Glutamatergic neuron (in vitro differentiated cells): ENCODE data around the gene IRF1. TPM values are rescaled to one million over a fixed set of nuclear protein-coding genes. Genes with fewer than 3 reads are reported as not detected.

ENCODE experiments used
- DNase-seq: peaks from one replicate; pipeline ENCODE4 v3.0.0; 2022
- H3K27ac Mint-ChIP-seq: one replicate; pipeline ENCODE4 v1.8.0; 2020; ENCODE audit warnings: mild to moderate bottlenecking, mixed read lengths, inconsistent platforms; ENCODE audit not compliant: unreplicated experiment
- H3K27me3 Mint-ChIP-seq: one replicate; pipeline ENCODE4 v1.8.0; 2020; ENCODE audit warnings: mild to moderate bottlenecking, moderate library complexity, mixed read lengths, inconsistent platforms; ENCODE audit not compliant: unreplicated experiment
- H3K36me3 Mint-ChIP-seq: one replicate; pipeline ENCODE4 v1.8.0; 2020; ENCODE audit warnings: mild to moderate bottlenecking, mixed read lengths, inconsistent platforms; ENCODE audit not compliant: unreplicated experiment
- H3K4me1 Mint-ChIP-seq: one replicate; pipeline ENCODE4 v1.8.0; 2020; ENCODE audit warnings: mild to moderate bottlenecking, low read depth, mixed read lengths, inconsistent platforms; ENCODE audit not compliant: unreplicated experiment
- H3K4me3 Mint-ChIP-seq: one replicate; pipeline ENCODE4 v1.8.0; 2020; ENCODE audit warnings: mild to moderate bottlenecking, mixed read lengths, inconsistent platforms; ENCODE audit not compliant: unreplicated experiment
- H3K9me3 Mint-ChIP-seq: one replicate; pipeline ENCODE4 v1.8.0; 2020; ENCODE audit warnings: mild to moderate bottlenecking, moderate library complexity, mixed read lengths, inconsistent platforms; ENCODE audit not compliant: unreplicated experiment
- CTCF ChIP-seq: fragments of 200-600 bp; sonication (generic); IDR thresholded peaks from one replicate; pipeline ENCODE4 v1.5.0; 2021; ENCODE audit not compliant: partially characterized antibody, unreplicated experiment
- total RNA-seq: library from RNA; stranded (reverse); fragmentation: NEBNext Ultra II Directional; extraction: Animal tissue kit (Norgen Biotek cat#: 25700); gene quantifications from one replicate; pipeline ENCODE4 v1.2.1, GENCODE V29; 2021; ENCODE audit not compliant: unreplicated experiment

IRF1 gene
- total RNA-seq, 1 donor from 2014 or later: 2.8 TPM

- peaks cover 15% of the 10 kb centered on the region for H3K4me1 Mint-ChIP-seq
- peaks cover 10% of the 10 kb centered on the region for H3K9me3 Mint-ChIP-seq
- no peak overlapping the region for H3K4me3 Mint-ChIP-seq
- H3K36me3 Mint-ChIP-seq: no peaks in the 10 kb centered on the region
- no peak for TF ChIP-seq CTCF
- H3K27me3 Mint-ChIP-seq: peaks cover 7% of the 10 kb centered on the region
- DNase-seq: no peak
- H3K27ac Mint-ChIP-seq: no peak overlapping the region
These were observed 32.4 kb downstream of the IRF1 start for GRCh38 chr5:132458226-132458560.

- TF ChIP-seq CTCF: no peak
- Mint-ChIP-seq H3K27me3 (peaks cover 7% of the 10 kb centered on the region), H3K27ac (no peak overlapping the region), H3K4me3 (no peak overlapping the region), H3K4me1 (peaks cover 15% of the 10 kb centered on the region), H3K9me3 (peaks cover 7% of the 10 kb centered on the region), H3K36me3 (no peaks in the 10 kb centered on the region)
- DNase-seq: no peak
These were observed 33.0 kb downstream of the IRF1 start for GRCh38 chr5:132457371-132458225.

- no peak overlapping the region for H3K27ac Mint-ChIP-seq
- peaks cover 7% of the 10 kb centered on the region for H3K9me3 Mint-ChIP-seq
- peaks cover 15% of the 10 kb centered on the region for H3K4me1 Mint-ChIP-seq
- no peak for TF ChIP-seq CTCF
- H3K4me3 Mint-ChIP-seq: no peak overlapping the region
- peaks cover 7% of the 10 kb centered on the region for H3K27me3 Mint-ChIP-seq
- DNase-seq: no peak
- H3K36me3 Mint-ChIP-seq: no peaks in the 10 kb centered on the region
These were observed 33.6 kb downstream of the IRF1 start for GRCh38 chr5:132456987-132457361.

- H3K4me3 Mint-ChIP-seq: no peak overlapping the region
- peaks cover 7% of the 10 kb centered on the region for H3K9me3 Mint-ChIP-seq
- no peak for DNase-seq
- no peak overlapping the region for H3K27ac Mint-ChIP-seq
- H3K27me3 Mint-ChIP-seq: peaks cover 5% of the 10 kb centered on the region
- H3K36me3 Mint-ChIP-seq: no peaks in the 10 kb centered on the region
- TF ChIP-seq CTCF: no peak
- H3K4me1 Mint-ChIP-seq: peaks cover 15% of the 10 kb centered on the region
These were observed 34.1 kb downstream of the IRF1 start for GRCh38 chr5:132456296-132456986.

- peaks cover 15% of the 10 kb centered on the region for H3K4me1 Mint-ChIP-seq
- H3K27ac Mint-ChIP-seq: no peak overlapping the region
These were observed 34.9 kb downstream of the IRF1 start for GRCh38 chr5:132455614-132456115.

More at GRCh38 chr5:132455614-132456115, 34.9 kb downstream of the IRF1 start:
- Mint-ChIP-seq H3K4me3 (no peak overlapping the region), H3K9me3 (peaks cover 7% of the 10 kb centered on the region), H3K36me3 (no peaks in the 10 kb centered on the region), H3K27me3 (peaks cover 5% of the 10 kb centered on the region)
- no peak for TF ChIP-seq CTCF
- no peak for DNase-seq
